ENCODE measurements around the gene ZNF778.

- TF ChIP-seq EZH2phosphoT487 (IDR thresholded peaks at IDR 0.05) (no peak), CTCF (IDR thresholded peaks at IDR 0.05) (no peak), EZH2 (IDR thresholded peaks at IDR 0.05) (no peak)
These were observed 34.0 kb upstream of the ZNF778 start for GRCh38 chr16:89183463-89183862.

All from neural progenitor cell (in vitro differentiated cells).